Colon (tissue), 2 donors: ENCODE results near the gene TP53INP2.
"Not testable (repeated sequence)": the region's sequence is repeated elsewhere in the genome, so short reads cannot be mapped to it uniquely, and the experiment has no call there.

Experiments
- FAIRE-seq: peaks from 2 replicates; lab custom pipeline; 2012; peaks lifted over from hg19 to GRCh38; lab: Jason Lieb, UNC
- donor health status: control.
- donor health status: control.

TP53INP2 gene, protein sequence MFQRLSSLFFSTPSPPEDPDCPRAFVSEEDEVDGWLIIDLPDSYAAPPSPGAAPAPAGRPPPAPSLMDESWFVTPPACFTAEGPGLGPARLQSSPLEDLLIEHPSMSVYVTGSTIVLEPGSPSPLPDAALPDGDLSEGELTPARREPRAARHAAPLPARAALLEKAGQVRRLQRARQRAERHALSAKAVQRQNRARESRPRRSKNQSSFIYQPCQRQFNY

DNA sequence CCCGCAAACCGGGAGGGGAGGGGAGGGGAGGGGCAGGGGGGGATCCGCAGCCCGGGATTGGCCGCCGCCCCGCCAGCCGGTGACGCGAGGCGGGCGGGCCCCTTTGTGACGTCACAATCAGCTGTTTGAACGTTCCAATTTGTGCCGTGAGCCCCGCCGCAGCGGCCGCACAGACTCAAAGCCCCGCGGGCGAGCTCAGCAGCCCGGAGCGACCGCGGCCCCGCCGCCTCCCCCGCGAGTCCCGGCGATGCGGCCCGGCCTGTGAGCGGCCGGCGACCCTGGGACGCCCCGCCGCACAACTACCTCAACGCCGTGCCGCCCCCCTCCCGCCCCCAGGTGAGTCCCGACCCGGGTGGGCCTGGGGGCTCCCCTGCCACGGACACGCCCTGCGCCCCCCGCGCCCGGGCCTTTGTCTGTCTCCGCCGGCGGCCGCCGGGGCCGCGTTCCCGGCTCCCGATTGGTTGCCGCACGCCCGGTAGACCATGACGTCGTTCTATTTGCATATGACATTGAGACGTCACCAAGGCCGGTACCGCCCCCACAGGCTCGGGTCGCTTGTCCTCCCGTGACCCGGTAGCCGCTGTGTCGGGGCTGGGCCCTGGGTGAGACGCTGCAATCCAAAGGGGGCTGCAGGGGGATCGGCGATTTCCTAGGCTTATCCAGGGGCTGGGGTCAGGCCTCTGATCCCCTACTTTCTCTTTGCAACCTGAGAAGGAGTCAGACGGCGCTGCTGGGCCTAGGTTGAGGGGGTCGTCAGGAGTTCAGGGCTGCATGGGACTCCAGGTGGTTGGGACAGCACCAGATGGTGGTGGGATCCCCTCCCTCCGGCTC lies at the start of gene TP53INP2:
TSS of gene TP53INP2 (plus strand) at position 168 of the 831 bp plus-strand sequence. CDS start 4,396 bp downstream, outside the sequence.
- FAIRE-seq = no peak

DNA sequence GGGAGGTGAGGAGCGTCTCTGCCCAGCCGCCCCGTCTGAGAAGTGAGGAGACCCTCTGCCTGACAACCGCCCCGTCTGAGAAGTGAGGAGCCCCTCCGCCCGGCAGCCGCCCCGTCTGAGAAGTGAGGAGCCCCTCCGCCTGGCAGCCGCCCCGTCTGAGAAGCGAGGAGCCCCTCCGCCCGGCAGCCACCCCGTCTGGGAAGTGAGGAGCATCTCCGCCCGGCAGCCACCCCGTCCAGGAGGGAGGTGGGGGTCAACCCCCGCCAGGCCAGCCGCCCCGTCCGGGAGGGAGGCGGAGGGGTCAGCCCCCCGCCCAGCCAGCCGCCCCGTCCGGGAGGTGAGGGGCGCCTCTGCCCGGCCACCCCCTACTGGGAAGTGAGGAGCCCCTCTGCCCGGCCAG lies 45.5 kb upstream of the TP53INP2 start:
- FAIRE-seq = not testable (repeated sequence)

DNA sequence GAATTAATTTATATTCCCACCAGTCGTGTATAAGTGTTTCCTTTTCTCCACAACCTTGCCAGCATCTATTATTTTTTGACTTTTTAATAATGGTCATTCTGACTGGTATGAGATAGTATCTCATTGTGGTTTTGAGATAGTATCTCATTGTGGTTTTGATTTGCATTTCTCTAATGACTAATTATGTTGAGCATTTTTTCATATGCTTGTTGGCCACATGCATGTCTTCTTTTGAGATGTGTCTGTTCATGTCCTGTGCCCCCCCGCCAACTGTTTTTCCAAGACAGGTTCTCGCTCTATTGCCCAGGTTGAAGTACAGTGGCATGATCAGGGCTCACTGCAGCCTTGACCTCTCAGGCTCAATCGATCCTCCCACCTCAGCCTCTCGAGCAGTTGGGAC lies 42.3 kb upstream of the TP53INP2 start:
- FAIRE-seq = not testable (repeated sequence)

DNA sequence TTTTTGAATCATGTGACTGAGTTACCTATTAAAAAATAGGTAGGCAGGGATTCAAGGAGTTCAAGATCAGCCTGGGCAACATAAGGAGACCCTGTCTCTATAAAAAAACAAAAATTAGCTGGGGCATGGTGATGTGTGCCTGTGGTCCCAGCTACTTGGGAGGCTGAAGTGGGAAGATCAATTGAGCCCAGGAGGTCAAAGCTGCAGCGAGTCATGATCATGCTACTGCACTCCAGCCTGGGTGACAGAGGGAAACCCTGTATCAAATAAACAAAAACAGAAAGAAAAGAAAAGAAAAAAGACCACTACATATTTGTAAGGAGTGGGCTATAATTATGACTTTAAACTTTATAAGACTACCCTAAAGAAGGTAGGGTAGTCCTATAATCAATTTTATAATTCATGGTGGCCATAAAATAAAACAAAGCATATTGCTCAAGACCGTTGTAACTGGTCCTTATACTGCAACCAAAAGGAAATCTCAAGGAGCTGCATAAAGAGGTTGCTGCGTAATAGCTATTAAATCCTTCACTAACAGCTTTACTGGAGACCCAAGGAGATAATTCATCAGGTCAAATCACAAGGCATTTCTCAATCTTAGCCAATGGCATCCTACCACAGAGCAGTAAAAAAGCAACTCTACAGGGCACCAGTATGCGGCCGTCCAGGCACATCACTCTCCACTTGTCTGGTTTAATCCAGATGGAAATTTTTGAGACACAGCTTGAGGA lies 40.8 kb upstream of the TP53INP2 start:
- no peak for FAIRE-seq

DNA sequence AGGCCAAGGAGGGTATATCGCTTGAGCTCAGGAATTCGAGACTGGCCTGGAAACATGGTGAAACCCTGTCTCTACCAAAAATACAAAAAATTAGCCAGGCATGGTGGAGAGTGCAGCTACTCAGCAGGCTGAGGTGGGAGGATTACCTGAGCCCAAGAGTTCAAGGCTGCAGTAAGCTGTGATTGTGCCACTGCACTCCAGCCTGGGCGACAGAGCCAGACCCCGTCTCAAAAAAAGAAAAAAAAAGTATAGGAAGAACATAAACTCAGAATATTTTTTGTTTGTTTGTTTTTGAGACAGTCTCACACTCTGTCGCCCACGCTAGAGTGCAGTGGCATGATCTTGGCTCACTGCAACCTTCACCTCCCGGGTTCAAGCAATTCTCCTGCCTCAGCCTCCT lies 39.4 kb upstream of the TP53INP2 start:
- FAIRE-seq = not testable (repeated sequence)

DNA sequence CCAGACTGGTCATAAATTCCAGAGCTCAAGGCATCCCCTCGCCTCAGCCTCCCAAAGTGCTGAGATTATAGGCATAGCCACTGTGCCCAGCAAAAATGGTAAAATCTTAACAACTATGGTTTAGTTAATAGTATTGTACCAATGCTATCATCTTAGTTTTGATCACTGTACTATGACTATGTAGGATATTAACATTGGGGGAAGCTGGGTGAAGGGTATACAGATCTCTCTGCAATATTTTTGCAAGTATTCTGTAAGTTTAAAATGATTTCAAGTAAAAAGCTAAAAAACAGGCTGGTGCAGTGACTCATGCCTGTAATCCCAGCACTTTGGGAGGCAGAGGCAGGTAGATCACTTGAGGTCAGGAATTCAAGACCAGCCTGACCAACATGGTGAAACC lies 35.0 kb upstream of the TP53INP2 start:
- FAIRE-seq = no peak

DNA sequence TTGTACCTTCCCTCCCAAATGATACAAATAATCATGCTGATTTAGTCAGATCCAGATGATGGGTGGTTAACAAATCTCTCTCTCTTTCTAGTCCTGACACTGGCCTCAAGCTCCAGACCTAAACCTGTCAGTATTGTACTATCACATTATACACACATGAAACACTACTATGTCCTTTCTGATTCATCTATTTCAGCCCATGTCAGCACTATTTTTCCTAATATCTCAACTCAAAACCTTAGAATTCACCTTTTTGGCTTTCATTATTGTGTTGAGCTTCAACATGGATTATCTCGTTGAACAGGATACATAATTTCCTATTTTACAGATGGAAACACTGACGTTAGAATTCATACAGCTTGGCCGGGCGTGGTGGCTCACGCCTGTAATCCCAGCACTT lies 30.7 kb upstream of the TP53INP2 start:
- no peak for FAIRE-seq

DNA sequence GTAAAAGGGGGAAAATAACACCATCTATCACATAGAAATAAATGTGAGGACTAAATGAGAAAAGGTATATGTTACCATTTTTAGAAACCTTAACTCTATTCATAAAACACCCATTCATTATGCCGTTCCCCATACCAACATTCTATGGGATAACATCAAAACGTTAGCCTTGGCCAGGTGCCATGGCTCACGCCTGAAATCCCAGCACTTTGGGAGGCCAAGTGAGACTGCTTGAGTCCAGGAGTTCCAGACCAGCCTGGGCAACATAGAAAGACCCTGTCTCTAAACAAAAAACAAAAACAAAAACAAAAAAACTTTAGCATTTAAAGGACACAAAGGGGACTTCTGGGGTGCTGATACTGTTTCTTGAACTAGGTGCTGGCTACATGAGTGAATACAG lies 28.6 kb upstream of the TP53INP2 start:
- no peak for FAIRE-seq

DNA sequence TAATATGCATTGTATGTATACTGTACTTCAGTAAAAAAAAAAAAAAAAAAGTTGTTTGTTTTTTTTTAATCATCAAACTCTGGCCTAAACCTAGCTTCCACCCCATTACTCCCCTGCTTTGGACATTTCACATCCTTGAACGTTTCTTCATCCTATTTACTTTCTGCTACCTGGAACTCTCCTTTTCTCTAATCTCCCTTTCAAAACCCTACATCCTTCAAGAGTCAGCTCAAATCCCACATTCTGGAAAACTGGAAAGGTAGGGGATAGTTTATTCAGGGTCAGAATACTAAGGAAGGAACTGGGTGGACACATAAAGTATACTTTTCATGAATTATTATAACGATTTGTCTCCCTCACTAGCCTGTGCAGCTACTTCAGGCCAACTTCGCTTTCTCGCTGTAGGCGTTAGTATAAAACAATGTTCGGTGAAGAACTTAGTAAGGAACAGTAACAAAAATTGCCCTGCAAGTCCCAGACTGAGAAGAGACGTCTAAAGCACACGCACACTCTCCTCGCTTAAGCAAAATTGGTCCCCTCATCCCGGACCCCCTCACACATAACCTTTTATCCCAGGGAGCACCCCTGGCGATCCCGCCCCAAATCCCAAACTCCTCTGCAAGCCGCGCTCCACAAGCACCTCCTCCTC lies 28.0 kb upstream of the TP53INP2 start:
- no peak for FAIRE-seq

DNA sequence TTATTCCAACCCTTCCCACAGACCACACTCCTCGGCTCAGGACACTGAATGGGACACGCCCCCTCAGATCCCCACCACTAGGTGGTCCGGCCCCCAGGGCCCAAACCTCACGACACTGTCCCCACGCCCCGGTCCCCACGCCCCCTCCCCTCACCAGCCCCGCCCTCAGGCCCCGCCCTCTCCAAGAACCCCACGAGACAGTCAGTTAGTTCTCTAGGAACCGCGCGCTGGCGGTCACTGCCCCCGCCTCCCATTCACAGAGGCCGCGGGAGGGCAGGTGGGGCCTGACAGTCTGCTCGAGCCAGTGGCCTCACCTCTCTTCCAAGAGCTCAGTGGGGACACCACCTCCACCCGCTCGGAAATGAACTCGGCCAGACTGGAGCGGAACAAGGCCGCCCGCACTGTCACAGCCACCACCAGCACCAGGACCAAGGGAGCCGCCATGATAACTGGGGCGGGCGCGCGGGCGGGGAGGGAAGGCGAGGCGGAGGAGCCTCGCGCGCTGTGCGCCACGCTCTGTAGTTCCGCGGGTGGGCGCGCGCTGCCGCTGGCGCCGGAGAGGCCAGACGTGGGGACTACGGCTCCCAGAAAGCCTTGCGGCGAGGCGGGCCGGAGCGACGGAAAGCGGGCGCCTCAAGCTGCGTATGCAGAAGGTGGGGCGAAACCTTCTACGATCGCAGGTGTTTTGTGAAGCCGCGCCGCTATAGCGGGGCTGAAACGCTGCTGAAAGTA lies 27.3 kb upstream of the TP53INP2 start, which contains the start of gene PIGU:
TSS of gene PIGU (minus strand) at position 451 of the 732 bp plus-strand sequence. CDS start at position 444, 7 bp downstream.
- no peak for FAIRE-seq

DNA sequence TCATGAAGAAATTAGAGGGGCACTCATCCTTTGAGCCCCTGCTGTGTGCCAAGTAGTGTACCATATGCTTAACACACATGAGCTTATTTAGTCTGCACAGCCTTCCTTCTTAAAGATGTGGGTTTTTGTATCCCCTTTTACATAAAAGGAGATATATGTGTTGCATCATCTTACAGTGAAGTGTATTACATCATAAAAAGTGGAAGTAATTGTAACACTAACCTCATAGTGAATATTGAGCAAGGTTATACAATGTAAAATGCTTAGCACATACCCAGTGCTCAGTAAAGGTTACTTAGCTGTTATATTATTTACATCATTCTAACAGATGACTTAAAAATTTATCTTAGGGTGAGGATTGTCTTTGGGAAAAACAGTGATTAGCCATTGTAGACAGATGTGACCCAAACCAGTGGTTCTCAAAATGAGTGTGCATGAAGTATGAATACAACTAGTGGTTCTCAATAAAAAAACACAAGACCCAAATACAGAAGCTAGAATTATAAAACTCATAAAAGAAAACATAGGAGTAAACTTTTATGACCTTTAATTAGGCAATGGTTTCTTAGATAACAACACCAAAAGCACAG lies 23.5 kb upstream of the TP53INP2 start:
- FAIRE-seq = no peak

DNA sequence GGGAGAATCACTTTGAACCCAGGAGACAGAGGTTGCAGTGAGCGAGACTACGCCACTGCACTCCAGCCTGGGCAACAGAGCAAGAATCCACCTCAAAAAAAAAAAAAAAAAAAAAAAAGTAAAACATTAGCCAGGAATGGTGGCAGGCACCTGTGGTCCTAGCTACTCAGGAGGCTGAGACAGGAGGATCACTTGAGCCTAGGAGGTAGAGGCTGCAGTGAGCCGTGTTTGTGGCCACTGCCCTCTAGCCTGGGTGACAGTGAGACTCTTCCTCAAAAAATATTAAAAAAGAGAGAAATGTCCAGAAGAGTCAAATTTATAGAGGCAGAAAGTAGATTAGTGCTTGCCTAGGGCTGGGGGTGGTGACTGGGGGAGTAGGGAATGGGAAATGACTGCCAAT lies 20.5 kb upstream of the TP53INP2 start:
- no peak for FAIRE-seq

DNA sequence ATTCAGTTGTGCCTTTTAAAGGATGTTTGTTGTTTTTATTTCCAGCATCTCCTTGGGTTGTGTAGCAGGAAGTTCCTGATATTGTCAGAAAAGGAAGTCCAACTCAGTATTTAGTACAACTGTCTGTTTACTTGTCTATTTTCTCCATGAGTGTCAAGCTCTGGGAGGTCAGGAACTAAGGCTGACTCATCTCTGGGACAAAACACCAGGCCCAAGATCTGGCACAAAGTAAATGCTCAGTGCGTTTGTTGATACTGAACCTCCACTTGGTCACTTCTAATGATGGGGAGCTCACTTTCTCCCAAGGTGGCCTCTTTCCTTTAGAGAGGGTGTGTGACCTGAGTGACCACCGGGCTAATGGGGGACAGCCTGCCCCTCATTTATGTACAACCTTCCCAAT lies 14.7 kb upstream of the TP53INP2 start:
- FAIRE-seq = no peak

DNA sequence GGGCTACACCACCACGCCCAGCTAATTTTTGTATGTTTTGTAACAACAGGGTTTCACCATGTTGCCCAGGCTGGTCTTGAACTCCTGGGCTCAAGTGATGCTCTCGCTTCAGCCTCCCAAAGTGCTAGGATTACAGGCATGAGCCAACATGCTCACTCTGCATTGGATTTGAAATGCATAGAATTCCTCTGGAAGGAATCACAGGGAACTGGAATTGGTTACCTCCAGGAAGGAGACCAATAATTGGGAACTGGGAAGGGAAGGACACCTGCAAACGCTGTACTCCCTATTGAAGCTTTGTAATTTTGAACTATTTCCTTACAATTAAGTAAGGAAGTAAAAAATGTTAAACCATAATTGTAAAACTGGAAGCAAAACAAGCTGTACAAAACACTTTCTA lies 12.3 kb upstream of the TP53INP2 start:
- FAIRE-seq = no peak

DNA sequence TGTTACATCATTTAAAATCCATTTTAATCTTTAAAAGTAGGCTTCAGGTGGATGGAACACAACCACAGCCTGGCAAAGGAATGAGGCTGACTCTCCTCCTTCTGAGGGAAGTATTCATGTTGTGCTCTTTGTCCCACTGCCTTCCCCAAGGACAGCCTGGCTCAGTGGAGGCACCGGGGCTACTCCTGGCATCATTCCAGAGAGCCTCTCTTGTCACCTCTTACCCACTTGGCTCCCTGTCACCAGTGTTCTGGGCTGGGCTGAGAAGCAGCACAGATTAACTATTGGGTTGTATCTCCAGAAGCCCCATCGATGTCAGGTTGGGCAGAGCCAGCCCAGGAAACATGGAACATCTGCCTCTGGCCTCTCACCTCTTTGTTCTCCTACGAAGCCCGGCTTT lies 10.7 kb upstream of the TP53INP2 start:
- no peak for FAIRE-seq

DNA sequence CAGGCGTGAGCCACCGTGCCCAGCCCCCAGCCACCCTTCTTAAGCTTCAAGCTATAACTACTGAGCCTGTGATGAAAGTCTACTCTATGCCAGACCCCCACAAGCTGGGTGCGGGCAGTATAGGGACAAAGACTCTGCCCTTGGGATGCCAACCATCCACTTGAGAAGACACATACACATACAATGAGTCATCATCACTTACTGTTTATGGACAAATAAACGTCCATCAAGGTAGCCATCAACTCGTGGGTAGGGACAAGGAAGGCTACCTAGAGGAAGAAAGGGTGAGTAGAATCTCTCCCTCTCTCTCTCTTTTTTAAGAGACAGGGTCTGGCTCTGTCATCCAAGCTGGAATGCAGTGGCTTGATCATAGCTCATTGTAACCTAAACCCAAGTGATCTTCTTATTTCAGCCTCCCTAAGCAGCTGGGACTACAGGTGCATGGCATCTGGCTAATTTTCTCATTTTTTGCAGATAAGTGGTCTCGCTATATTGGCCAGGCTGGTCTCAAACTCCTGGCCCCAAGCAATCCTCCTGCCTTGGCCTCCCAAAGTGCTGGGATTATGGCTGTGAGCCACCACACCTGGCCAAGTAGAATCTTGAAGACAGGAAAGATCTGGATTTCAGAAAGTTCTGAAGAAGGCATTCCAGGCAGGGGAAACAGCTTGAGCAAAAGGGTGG lies 2.6 kb upstream of the TP53INP2 start:
- FAIRE-seq = no peak

DNA sequence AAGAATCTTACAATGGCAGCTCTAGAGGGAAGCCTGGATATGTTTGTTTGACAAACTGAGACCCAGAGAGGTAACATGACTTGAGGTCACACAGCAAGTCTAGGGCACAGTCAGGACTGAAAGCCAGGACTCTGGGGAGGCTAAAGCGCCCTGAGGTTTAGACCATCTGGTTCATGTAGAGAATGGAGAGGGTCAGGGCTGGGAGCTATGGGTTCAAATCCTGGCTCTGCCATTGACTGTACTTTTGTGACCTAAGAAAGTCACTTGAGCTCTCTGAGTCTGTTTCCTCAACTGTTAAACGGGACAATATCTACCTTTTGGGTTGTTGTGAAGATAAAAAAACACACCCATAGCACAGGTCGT lies 1.1 kb upstream of the TP53INP2 start:
- no peak for FAIRE-seq

DNA sequence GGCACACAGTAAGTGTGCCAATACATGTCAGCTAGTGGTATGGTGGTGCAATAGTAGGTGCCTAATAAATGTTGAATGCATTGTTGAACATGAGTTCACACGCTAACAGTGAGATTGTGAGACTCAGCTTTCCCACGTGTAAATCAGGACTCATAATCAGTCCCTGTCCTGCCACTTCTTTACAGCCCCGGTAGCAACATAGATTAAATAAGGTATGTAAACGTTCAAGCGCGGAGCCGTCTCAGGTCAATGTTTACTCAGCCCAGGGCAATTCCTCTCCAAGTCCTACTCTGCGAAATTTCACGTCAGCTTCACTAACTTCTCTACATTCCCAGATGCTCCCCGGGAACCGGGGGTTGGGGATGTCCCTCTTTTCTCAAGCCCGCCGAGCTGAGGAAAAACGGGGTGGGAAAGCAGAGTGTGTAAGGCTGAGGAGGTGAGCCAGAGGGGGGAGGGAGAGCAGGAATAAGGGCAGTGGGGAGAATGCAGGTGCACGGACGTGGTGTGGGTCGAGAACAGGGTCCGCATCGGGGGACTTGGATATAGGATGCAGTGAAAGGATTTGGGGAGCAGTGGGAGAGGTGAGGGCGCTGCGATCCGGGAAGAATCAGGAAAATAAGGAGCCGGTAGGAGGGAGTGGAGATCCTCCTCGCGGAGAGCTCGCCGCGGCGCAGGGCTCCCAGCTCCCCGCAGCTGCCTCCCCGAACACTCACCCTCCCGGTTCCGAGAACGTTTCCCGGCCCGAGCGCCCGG lies 544 bp upstream of the TP53INP2 start:
- no peak for FAIRE-seq

DNA sequence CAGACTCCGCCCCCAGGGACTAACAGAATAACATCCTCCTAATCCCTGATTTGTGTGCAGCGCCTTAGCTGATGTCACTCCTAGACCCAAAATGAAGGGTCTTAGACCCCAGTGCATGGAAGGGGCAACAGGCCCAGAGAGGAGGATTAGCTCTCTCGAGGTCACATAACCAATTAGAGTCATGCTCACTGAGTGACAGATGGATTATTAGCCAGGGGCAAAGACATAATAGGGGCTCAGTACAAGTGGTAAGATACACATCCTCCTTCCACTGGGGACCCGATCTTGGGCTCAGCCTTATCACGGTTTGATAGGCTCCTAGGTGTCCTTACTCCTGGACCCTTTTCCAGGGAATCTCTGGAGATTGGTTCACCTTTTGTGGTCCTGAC lies 858 bp downstream of the TP53INP2 start:
- no peak for FAIRE-seq
